NOMO-1 treated with DMSO at 0.1 percent for 48 hours (cell line): ENCODE results near the gene IRAK4.
"Not testable (repeated sequence)": the region's sequence is repeated elsewhere in the genome, so short reads cannot be mapped to it uniquely, and the experiment has no call there.

Source experiments
- DNase-seq: peaks from one replicate; lab custom pipeline; 2025; ENCODE audit not compliant: unreplicated experiment; lab: John Stamatoyannopoulos, UW

The IRAK4 gene

DNA sequence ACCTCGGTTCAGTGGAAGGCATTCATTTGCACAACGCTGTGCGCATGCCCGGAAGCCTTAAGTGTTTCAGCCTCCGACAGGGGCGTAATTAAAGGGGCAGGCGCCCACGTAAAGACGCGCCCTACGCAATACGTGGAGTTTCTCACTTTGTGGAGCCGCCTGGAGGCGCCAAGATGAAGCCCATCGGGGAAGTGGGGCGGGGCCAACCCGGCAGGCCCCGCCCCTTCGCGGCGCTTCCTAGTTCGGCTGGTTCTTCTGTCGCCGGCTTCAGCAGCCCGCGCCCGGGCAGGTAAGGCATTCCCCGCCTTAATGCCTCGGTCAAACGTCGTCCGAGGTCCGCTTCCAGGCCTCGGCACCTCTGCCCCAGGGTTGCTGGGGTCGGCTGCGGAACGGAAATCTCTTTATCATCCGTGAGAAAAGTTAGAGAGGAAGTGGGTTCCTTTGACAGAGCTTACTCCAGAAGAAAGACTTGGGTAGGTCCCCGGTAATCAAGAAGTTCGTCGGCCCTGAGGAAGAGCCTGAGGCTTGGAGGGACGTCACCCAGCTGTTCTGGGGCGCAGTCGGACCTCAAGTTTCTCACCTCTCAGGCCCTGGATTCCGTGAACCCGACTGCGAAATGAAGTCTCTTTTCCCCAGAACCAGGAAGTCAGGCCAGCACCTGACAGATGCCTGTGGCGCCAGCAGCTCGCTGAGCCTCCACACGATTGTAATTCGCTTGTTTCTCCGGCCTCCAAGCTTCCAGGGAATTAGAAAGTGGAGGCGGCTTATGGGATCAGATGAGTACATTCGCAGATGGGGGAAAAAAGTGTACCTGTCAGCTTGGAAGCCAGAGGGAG, at the start of gene IRAK4, which contains the start of gene PUS7L:
Gene IRAK4 (plus strand): TSS at position 224 of the 836 bp plus-strand sequence. CDS start 9,161 bp downstream, outside the sequence.
Gene PUS7L (minus strand): TSS at position 63 of the 836 bp plus-strand sequence. CDS start 3,545 bp downstream, outside the sequence.
- DNase-seq = peak; percentile 96

DNA sequence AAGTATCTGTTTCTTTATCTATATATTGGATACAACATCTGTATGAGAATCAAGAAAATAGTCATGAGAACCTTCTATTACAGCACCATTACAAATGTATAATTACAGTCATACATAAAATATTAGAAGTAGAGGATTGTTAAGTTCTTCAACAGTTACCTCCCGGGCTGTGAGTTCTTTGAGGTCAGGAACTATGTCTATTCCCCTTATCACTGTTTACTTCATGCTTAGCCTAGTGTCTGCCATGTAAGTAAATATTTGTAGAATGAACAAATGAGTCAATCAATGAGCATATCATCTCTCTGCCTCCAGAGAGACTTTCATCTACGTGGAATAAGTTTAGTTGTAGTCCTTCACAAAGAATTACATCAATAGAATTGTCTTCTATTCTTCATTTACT, 47.4 kb upstream of the IRAK4 start:
- no peak for DNase-seq

DNA sequence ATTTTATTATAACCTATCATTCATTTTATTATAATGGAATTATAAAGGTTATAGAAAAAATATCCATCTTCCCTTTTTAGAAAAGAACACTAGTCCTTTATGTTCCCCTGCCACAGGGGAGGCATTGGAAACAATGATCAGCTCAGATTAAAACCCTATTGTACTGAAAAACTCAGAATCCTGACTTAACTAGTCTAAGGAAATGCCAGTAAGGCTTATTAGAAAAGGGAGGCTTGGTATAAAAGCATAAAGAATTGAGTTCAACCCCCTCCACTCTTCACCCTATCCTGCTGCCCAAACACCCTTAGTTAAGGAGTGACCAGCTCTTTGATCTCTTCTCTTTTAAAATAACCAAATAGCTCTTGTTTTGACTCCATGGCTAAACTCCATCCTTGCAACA, 36.1 kb upstream of the IRAK4 start:
- no peak for DNase-seq

DNA sequence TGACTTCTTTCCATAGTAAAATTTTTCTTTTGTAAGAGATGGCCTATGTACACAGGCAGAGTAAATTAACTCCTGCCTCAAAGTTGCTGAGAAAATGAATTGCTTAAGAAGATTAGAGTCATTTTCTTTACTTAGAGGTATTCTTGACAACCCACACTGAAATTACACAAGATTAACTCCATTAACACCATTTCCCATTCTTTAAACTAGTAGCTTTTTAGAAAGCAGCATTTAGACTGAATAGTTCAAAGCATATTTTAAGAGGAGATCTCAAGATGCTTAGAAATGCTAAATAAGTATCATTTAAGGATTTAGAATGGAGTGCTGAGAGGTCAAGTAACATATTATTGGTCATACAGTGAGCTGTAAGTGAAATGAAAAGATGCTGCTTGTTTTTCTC, 35.6 kb upstream of the IRAK4 start:
- no peak for DNase-seq

DNA sequence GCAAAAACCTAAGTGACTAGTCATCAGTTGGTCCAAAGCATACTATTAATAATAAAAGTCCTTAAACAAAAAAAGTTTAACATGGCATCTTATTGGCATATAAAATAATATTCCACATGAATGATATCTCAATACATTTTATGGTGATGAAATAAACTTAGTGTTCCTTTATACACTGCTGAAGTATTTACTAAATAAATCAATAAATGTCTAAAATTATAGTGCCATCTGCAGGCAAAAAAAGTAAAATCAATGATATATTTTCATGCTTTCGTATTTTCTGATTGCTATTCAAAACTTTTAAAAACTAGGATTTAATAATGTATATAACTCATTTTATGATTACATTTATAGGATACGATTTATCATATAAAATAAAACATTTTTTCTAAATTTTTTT, 30.6 kb upstream of the IRAK4 start:
- no peak for DNase-seq

DNA sequence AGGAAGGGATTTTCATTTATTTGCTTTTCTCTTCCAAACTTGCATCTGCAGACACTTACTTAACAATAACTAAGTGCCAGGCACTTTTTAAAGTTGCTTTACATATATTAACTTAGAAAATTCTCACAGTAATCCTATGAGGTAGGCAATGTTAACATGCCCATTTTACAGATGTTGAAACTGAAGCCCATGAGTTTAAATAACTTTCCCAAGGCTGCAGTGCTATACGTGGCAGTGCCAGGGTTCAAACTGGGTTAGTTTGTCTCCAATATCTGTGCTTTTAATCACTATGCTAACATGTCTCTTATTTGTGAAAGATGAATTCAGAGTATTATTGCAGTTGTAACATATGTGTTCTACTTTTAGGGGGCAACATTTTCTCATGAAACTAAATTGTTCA, 30.1 kb upstream of the IRAK4 start:
- no peak for DNase-seq

DNA sequence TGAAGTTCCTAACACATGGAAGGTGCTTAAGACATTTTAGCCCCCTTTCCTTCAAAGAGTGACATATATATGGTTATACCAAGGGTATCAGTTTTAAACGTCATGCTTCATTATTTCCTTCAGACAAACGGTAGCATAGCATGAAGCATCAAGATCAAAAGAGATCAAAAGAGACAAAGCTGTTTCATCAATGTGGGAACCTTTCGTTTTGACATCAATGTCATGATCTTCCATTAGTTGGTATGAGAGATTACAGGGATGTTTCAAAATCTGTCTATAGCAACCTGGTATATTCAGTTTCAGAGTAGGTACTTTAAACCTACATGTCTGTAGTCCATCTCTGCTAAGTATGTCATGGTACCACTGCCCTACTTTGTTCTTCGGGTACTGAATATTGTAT, 28.5 kb upstream of the IRAK4 start:
- no peak for DNase-seq

DNA sequence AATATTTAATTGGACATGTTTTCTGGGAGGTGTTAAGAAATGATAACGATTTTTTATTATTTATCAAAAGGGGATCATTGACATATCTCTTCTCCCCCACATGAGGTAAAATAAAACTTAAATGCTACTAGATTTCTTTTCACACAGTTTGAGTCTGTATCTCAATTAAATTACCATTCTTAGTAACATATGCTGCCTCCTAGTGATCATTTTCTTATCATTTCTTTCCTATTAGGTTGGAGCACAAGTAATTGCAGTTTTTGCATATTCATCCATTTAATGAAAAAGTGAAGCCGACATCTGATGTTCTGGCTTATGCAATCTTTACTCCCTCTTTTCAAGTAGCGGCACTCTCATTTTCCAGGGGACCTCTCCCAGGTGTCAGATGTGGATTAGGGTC, 25.1 kb upstream of the IRAK4 start:
- DNase-seq = no peak

DNA sequence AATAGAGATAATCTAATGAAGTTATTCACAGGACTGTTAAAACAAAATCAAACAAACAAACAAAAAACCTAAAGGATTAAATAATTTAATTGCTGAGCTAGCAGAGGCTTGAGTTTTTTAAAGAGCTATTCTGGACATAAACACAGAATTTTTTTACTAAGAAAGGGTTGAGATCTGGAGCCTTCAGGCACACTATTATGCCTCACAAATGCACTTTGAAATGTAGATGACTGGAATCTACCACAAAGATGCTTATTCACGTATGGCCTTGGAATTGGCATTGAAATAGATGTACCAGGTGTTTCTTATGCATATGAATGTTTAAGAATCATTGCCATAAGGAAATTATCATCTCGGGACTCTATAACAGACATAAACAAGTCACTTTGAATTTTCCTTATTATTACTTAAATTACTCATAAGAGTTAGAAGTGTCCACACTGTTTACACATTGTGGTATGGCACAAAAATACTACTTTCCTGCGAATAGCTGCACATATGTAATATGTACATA, 21.8 kb upstream of the IRAK4 start:
- DNase-seq = no peak

DNA sequence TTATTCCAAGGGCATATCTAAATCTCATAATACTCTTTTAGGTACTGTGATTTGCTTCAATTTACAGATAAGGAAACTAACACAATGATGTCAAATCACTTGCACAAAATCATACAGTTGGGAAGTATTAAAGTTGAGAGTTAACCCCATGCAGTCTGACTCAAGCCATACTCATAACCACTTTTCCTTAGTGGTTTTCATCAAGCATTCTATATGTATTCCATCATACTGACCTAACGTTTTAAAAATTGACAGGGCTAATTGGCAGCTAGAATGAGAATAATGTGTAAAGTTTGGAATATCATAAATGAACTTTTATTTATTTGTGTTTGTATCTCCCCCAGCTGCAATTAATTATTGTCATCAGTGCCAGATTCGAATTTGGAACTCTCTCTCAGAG, 21.1 kb upstream of the IRAK4 start:
- no peak for DNase-seq

DNA sequence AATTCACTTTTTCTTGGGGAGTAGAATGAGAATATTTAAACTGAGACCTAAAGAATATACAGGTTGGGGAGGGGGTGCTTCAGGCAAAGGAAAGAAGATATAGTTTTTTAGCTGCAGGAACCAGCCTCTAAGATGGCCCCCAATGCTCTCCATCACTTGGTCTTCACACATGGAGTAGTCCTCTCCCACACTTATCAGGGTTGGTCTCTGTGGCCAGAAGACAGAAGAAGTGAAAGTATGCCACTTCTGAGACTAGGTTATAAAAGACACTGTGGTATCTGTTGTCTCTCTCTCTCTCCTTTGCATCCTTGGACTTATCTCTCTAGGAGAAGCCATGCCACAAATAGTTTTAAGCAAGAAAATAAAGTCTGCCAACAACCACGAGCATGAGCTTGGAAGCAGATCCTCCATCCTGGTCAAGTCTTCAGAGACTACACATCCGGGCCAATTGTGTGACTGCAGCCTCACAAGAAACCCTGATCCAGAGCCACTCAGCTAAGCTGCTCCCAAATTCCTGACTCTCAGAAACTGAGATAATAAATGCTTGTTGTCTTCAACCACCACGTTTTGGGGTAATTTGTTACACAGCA, 18.1 kb upstream of the IRAK4 start:
- no peak for DNase-seq

DNA sequence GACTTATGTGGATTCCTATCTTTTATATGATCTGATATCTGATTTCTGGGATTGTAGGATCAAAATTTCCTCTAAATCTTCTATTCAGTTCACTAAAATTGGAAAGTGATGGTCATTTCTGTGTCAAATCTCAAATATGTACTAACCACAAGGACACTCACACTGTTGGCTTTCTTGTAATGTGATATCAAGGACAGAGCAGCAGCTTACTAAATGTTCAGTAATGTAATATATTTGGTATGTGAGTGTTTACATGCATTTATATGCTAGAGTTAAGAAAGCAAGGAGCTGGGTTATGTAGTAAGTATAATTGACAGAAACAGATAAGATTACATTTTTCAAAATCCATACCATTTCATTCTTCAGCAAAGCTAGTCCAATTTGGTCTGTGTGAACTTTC, 16.6 kb upstream of the IRAK4 start:
- no peak for DNase-seq

DNA sequence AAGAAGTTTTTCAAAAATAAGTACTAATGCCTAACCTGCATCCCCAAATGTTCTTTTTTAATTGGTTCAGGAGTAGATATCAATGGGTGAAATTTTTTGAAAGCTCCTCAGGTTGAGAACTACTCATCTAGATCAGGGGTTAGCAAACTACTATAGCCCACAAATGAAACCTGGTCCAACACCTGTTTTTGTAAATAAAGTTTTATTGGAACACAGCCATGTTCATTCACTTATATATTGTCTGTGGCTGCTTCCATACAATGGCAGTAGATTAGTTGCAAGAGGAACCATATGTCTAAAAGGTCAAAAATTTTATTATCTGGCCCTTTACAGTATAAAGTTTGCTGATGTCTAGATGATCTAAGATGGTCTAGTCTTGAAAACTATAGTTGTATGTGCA, 13.9 kb upstream of the IRAK4 start:
- DNase-seq = no peak

DNA sequence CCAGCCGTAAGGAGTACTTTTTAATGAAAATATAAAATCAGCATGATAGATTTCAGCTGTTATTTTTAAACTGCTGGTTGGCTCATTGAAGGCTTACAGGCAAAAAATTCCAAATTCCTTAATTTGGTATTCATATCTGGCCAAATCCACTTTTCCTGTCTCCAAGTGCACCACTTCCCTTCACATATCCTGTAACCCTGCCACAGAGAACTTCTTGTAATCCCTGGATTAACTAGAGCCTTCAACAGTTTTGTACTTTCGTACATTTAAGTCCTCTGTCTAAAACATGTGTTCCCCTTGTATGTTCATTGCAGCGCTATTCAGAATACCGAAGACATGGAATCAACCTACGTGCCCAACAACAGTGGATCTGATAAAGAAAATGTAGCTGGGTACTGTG, 9.7 kb upstream of the IRAK4 start:
- no peak for DNase-seq

DNA sequence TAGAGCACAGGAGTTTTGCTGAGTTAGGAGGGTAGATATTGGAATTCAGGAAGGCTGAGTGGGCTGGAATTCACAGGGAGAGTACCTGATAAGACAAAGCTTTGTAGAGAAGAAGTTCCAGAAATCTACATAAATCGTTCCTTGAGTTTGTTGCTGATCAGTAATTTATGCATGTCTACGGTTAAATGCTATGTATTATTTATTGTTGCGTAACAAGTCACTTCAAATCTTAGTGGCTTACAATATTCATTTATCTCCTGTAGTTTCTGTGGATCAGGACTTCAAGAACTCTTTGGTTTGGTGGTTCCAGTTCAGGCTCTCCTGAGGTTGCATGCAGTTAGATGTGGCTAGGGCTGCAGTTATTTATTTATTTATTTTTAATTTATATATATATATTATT, 7.9 kb upstream of the IRAK4 start:
- DNase-seq = no peak

DNA sequence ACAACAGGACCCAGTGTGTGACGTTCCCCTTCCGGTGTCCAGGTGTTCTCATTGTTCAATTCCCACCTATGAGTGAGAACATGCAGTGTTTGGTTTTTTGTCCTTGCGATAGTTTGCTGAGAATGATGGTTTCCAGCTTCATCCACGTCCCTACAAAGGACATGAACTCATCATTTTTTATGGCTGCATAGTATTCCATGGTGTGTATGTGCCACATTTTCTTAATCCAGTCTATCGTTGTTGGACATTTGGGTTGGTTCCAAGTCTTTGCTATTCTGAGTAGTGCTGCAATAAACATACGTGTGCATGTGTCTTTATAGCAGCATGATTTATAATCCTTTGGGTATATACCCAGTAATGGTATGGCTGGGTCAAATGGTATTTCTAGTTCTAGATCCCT, 7.4 kb upstream of the IRAK4 start:
- DNase-seq = not testable (repeated sequence)

DNA sequence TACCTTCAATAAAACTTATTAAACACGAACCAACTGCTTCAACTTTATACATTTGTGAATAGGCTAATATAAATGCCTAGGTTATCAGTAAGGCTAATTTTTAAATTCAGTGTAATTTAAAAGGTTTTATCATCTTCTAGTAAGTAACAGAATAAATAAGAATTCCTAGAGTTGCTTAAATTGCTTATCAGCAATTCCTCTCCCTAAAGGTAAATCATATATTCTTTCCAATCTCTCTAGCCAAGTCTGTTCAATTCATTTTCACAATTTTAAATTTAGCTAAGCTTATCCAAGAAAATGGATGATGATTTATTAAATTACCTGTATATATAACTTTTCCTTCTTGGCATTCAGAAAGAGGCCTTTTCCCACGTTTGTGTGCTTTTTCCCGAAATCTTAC, 4.7 kb upstream of the IRAK4 start:
- DNase-seq = no peak

DNA sequence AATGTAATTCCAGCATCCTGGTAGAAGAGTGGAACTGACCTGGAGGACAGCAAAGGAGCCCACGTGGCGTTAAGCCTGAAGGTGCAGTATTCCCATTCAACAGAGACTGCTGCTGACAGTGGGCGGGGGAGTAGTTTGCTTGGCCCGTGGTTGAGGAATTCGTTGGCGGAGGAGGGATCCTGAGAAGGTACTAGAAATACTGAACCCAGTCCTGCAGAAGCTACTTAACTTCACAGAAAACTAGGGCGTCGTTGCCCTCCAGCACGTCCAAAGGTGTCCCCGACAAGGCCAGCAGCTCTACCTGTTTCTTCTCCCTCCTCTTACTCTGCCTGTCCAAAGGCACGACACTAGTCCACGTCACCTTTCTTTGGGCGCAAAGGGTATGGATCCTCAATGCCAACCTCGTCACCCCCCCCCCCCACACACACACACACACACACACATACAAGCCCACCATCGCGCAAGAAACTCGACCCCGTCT, 464 bp upstream of the IRAK4 start:
- no peak for DNase-seq

DNA sequence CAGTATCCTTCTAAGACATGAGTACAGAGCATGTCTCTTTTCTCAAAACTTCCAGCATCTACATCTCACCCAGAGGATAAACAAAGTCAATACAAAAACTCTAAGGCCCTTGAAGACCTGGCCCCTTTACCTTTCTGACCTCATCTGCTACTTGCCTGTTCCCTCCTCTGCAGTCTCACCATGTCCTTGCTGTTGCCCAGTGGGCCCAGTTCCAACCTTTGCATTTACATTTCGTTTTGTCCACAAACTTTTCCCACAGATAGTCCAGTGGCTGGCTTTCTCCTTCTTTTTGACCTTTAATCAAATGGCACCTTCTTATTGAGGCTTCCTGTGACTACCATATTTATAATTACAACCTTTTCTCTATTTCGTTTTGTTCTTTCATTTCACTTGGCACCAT, 1.6 kb downstream of the IRAK4 start:
- DNase-seq = no peak

DNA sequence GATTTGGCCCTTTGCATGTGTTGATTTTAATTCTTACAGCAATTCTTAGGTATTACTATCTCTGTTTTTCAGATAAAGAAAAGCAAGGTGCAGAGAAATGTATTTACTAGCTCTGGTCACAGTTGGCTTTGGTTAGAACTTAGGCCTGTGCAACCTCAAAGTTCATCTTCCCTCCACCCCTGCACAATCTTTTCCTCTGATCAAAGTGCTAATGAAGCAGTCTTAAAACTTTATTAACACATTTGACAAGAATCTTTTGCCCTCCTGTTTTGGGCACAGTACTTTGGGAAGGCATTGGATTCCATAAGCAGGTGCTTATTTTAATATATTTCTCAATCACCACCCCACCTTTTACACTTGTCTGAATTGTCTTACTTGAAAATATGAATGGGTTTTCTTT, 2.7 kb downstream of the IRAK4 start:
- DNase-seq = no peak

DNA sequence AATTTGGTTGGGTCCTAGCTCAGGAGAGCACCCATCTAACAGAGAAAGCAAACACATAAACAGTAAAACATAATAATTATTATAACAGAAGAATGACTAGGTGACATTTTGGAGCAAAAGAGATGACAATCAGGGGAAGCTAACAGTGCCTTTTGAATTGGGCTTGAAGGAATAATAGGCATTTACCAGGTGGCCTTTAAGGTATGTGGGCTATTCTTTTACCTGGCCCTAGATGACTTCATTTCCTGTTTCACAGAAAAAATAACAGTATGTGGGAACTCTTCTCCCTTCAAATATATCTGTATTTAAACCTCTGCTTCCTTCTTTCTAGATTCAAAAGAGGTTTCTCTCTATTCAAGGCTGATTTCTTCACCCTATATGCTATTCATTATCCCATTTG, 3.8 kb downstream of the IRAK4 start:
- peak; percentile 10 for DNase-seq

DNA sequence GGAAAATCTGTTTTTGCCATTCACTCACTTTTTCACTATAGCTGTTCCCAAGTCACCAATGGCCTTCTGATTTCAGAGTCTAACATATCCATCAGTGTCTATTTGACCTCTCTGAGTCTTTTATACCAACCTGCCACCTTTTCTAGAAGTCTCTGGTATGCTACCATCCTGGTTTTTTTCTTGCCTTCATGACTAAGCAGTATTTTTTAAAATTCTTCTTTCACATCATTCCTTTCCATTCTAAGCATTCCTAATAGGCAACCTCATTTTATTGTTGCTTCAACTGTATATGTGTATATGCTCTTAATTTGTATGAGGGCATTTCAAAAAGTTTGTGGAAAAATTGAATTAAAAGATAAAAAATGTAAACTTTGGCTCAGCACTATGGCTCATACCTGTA, 5.0 kb downstream of the IRAK4 start:
- DNase-seq = no peak
